HG02678 (cell line): ENCODE results near the gene MOG.

Experiments
- ATAC-seq: cut with Tn5 transposase; IDR thresholded peaks from one replicate; pipeline ENCODE4 v1.9.1; 2021; ENCODE audit warnings: mild to moderate bottlenecking, moderate library complexity; ENCODE audit not compliant: unreplicated experiment

Gene MOG

GRCh38 chr6:29674008-29674407, 17.1 kb downstream of the MOG start:
- ATAC-seq, result no peak

DNA sequence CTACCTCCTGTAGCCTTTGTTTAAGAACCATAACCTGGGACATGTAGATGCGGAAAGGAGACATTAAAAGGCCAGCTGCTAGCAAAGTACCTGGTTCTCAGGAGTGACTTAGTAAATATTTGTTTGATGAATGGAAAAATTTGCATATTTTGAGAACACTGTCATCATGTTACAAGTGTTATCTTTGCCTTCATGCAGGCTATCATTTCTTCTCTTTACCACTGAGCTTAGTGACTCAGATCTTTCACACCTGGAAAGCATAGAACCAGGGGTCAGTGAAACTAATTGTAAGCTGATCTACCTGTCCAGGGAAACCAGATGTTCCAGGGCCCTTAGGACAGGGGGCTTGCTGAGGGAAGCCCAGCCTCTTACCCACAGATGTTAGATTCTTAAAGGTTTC, 18.7 kb downstream of the MOG start:
- no peak for ATAC-seq

DNA sequence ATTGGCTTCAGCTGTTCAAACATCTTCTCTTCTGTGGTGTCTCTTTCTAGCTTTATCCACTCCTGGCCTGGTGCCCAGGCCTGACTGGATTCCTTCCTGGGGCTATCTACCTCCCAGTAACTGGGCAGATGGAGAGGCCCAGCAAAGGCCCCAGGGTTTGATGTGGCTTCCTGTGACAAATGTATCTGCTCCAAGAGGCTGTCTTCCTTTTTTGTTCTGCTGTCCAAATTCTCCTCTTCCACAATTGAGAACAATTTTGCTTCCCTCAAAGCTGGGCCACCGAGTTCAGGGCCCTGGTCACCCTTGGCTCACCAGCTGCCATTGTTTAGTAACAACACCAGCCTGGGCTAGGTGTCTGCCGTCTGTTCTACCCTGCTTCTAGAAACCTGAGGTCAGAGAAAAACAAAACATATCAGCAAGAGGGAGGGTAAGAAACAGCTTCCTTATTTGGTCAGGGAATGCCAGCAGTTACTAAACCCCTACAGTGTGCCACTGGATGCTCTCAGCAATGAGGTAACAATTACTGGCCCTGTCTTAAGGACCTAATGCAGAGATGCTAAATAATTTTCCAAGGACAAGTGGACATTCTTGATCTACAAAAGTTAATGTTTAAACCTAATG, 20.2 kb downstream of the MOG start:
- ATAC-seq, result no peak

DNA sequence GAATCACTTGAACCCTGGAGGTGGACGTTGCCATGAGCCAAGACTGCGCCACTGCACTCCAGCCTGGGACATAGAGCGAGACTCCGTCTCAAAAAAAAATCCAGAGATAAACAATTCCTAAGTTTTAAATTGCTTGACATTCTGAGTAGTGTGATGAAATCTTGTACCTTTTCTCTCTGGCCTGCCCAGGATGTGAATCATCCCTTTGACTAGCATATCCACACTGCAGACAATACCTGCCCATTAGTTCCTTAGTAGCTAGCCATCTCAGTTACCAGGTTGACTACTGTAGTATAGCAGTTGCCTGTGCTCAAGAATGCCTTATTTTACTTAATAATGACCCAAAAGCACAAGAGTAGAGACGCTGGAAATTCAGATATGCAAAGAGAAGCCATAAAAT, 21.2 kb downstream of the MOG start:
- no peak for ATAC-seq

- ATAC-seq, result no peak
Measured at GRCh38 chr6:29679962-29680361, 23.1 kb downstream of the MOG start.

- ATAC-seq, result no peak
Measured at GRCh38 chr6:29680416-29680815, 23.5 kb downstream of the MOG start.

- ATAC-seq, result no peak
Measured at GRCh38 chr6:29680904-29681303, 24.0 kb downstream of the MOG start, which contains the start of gene ZFP57. Gene ZFP57 (minus strand): TSS chr6:29681152. CDS start chr6:29677003, 4,149 bp downstream.

GRCh38 chr6:29681811-29682210, 24.9 kb downstream of the MOG start:
- ATAC-seq, result no peak

DNA sequence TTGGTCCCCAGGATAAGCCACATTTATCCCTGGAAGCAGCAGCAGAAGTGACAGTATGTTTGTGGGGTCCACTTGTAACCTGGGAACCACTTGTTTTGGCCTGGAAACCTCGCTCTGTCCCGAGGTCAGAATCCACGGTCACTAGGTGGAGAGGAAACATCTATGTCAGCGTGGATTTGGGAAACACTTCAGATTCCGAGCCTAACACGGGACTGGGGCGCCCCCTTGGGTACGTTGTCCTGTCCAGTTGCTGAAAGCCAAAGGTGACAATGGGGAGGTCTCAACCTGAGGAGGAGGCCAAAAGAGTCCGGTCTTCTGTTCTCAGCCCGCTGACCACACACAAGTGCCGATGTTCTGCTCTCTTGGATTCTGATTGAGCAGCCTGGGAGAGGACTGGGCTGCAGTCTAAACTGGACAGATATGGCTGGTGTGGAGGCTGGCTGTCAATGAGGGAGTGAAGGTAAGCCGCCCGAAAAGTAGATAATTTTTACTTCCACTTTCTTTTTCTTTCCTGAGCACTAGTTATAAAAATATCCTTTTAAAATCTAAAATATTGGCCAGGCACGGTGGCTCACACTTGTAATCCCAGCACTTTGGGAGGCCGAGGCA, 28.9 kb downstream of the MOG start:
- no peak for ATAC-seq

GRCh38 chr6:29694637-29695036, 37.7 kb downstream of the MOG start:
- no peak for ATAC-seq

- no peak for ATAC-seq
Measured at GRCh38 chr6:29696147-29697125, 39.5 kb downstream of the MOG start.

DNA sequence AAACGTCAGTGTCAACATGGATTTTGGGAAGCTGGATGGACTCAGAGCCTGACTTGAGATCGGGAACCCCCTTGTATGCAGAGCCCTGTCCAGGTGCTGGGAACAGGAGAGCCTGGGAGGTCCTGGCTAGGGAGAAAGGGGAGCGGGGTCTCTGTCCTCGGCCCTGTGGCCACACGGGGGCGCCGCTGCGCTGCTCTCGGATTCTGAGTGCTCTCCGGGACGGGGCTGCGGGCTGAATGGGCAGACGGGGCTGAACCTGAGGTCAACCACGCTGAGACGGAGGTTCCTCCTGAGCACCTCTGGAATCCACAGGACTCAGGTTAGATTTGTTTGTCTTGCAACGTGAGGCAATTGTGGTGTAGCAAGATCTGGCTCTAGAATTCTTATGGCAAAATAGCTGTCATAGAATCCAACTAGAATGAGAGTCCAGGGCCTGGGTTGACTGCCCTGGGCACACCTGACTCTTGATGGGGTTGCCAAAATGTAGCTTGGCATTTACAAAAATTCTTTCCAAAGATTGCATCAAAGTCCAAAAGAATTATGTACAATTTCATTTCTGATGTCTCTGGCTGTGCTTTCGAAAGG, 45.7 kb downstream of the MOG start:
- no peak for ATAC-seq

GRCh38 chr6:29705389-29706231, 48.7 kb downstream of the MOG start:
- ATAC-seq, result no peak

DNA sequence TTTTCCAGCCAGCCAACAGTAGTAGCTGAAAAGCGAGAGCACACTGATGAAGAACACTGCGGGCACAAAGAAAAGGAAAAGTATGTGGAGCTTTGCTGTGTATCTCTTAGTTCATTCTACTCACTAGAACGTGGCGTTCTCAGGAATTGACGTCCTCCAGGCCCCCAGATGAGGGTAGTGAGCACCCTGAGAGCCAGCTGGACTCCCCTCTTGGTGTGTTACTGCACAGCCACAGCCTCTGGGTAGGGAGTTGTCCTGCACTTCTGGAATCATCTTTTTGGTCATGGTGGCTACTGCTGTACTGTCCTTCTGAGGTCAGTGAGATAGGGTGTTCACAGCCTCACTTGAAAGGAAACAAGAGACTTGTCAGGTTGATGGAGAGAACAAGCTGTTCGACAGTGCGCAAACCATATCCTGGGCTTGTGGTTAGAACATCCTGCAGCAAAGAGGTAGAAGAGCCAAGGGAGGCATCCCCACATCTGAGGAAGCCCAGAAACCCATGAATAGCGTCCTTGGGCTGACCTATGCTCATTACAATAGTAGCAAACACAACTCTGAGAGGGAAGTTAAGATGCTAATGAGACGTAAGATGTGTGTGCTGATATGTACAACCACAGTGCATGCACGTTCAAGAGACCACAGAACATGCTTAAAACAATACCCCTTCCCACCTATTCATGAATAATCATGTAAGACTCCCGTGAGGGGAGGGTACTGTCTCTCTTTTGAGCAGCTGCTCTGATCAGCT, 51.7 kb downstream of the MOG start:
- no peak for ATAC-seq

GRCh38 chr6:29709188-29709587, 52.3 kb downstream of the MOG start:
- no peak for ATAC-seq

GRCh38 chr6:29710281-29710941, 53.5 kb downstream of the MOG start:
- no peak for ATAC-seq

GRCh38 chr6:29720863-29721262, 64.0 kb downstream of the MOG start:
- no peak for ATAC-seq
